ENCODE measurements around the gene SLC34A3.

DNA sequence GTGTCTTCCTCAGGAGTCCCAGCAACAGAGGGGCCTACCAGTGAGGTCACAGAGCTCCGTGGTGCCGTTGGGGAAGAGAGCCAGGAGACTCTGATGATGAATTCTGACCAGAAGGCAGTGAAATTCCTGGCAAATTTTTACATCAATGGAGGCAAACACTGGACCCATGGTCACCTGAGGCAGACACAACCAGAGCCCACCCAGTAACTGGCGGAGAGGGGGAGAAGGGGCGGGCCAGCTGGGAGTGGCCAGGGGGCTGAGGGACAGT, 20.4 kb downstream of the SLC34A3 start, which contains the start of gene STPG3:
- TF ChIP-seq, protein P1, sequence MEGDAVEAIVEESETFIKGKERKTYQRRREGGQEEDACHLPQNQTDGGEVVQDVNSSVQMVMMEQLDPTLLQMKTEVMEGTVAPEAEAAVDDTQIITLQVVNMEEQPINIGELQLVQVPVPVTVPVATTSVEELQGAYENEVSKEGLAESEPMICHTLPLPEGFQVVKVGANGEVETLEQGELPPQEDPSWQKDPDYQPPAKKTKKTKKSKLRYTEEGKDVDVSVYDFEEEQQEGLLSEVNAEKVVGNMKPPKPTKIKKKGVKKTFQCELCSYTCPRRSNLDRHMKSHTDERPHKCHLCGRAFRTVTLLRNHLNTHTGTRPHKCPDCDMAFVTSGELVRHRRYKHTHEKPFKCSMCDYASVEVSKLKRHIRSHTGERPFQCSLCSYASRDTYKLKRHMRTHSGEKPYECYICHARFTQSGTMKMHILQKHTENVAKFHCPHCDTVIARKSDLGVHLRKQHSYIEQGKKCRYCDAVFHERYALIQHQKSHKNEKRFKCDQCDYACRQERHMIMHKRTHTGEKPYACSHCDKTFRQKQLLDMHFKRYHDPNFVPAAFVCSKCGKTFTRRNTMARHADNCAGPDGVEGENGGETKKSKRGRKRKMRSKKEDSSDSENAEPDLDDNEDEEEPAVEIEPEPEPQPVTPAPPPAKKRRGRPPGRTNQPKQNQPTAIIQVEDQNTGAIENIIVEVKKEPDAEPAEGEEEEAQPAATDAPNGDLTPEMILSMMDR (IDR thresholded peaks at IDR 0.05; ENCODE audit: low read length), result no peak
- TF ChIP-seq EZH2 (IDR thresholded peaks at IDR 0.05; ENCODE audit: borderline replicate concordance, low read length), result no peak
